ENCODE results near the gene CDKAL1.

- TF ChIP-seq CTCF (IDR thresholded peaks at IDR 0.05): no peak
- no peak for TF ChIP-seq POLR2A (IDR thresholded peaks at IDR 0.05)
- TF ChIP-seq POLR2AphosphoS5 (IDR thresholded peaks at IDR 0.05; ENCODE audit: insufficient read depth in 1 of 2, low read depth in 1 of 2): no peak
Measured at GRCh38 chr6:21115111-21115510, 580.9 kb downstream of the CDKAL1 start.

Measured in vagina (tissue), 2 donors.